Measurements from ENCODE around the gene SHANK1.

The SHANK1 gene

DNA sequence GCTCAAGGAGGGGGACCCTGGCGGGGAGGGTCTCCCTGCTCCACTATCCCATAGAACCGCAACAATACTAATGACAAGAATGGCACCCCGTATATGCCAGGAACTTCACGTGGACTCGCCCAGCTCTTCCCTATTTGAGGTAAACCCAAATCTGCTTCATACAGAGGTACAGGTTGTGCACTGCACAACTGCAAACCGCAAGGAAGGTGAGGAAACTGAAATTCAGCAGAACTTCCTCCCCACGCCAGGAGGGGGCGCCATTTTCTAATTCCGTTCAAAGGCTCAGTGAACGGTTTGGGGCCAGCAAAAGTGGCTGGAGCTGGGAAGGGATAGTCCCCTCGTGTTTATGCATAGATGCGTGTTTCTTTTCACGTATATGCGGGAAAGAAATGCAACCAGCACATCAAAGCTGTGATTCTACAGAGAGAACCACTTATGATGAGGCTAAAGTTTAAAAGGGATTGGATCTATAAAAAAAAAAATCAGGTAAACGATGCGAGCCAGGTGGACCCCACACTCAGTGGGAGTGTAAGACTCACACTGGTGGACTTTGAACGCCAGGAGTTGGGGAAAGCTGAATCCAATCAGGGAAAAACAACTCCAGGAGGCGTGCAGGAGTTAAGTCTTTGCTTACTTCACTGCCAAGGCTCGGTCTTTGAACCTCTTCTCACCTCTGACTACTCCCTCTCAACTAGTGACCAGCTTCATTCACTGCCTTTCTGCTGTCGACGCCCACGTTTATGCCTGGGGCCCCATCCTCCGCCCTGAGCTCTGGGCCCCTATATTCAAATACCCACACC is 50.1 kb downstream of the SHANK1 start:
- no peak overlapping the region for H3K4me3 ChIP-seq (ENCODE audit: severe bottlenecking)
- peak; percentile 65 for TF ChIP-seq CTCF (IDR thresholded peaks at IDR 0.05; ENCODE audit: poor library complexity, severe bottlenecking)
- peaks cover 72% of the 10 kb centered on the region for H3K27me3 ChIP-seq (ENCODE audit: insufficient read depth, poor library complexity, severe bottlenecking)
- H3K9me3 ChIP-seq (ENCODE audit: severe bottlenecking), result peaks cover 3% of the 10 kb centered on the region
- ATAC-seq (ENCODE audit: low read depth) (no peak), DNase-seq (ENCODE audit: low spot score) (no peak)
- H3K4me1 ChIP-seq (ENCODE audit: insufficient read depth, poor library complexity, severe bottlenecking), result no peaks in the 10 kb centered on the region
- no peaks in the 10 kb centered on the region for H3K36me3 ChIP-seq (ENCODE audit: low read depth)
- no peak overlapping the region for H3K27ac ChIP-seq (ENCODE audit: poor library complexity, severe bottlenecking)

- H3K36me3 ChIP-seq (ENCODE audit: low read depth), result no peaks in the 10 kb centered on the region
- ATAC-seq (ENCODE audit: low read depth) (no peak), DNase-seq (ENCODE audit: low spot score) (no peak)
- no peak for TF ChIP-seq CTCF (IDR thresholded peaks at IDR 0.05; ENCODE audit: poor library complexity, severe bottlenecking)
- H3K9me3 ChIP-seq (ENCODE audit: severe bottlenecking), result peaks cover 3% of the 10 kb centered on the region
- H3K4me3 ChIP-seq (ENCODE audit: severe bottlenecking), result no peak overlapping the region
- H3K27ac ChIP-seq (ENCODE audit: poor library complexity, severe bottlenecking), result no peak overlapping the region
- peaks cover 72% of the 10 kb centered on the region for H3K27me3 ChIP-seq (ENCODE audit: insufficient read depth, poor library complexity, severe bottlenecking)
- H3K4me1 ChIP-seq (ENCODE audit: insufficient read depth, poor library complexity, severe bottlenecking), result no peaks in the 10 kb centered on the region
These were observed 50.7 kb downstream of the SHANK1 start for GRCh38 chr19:50668879-50669278.

DNA sequence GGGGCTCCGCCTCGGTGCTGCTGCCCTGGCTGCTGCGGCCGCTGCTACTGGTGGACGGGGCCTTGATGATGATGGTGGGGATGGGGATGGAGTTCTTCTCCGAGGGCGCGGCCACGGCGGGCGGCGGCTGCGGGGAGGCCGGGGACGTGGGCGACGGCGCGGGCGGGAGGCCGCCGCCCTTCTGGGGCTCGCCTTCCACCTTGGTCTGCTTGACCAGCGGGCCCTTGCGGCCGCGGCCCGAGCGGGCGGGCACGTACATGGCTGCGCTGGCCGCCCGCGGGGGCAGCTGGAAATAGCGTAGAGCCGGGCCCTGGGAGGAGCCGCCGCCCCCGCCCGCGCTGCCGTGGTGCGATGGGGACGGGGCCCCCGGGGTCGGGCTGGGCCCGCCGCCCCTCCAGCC is 51.2 kb downstream of the SHANK1 start:
- Histone ChIP-seq H3K9me3 (ENCODE audit: severe bottlenecking) (peaks cover 3% of the 10 kb centered on the region), H3K36me3 (ENCODE audit: low read depth) (no peaks in the 10 kb centered on the region), H3K27me3 (ENCODE audit: insufficient read depth, poor library complexity, severe bottlenecking) (peaks cover 71% of the 10 kb centered on the region), H3K4me1 (ENCODE audit: insufficient read depth, poor library complexity, severe bottlenecking) (no peaks in the 10 kb centered on the region), H3K27ac (ENCODE audit: poor library complexity, severe bottlenecking) (no peak overlapping the region), H3K4me3 (ENCODE audit: severe bottlenecking) (no peak overlapping the region)
- no peak for DNase-seq (ENCODE audit: low spot score)
- ATAC-seq (ENCODE audit: low read depth), result no peak
- TF ChIP-seq CTCF (IDR thresholded peaks at IDR 0.05; ENCODE audit: poor library complexity, severe bottlenecking), result no peak

DNA sequence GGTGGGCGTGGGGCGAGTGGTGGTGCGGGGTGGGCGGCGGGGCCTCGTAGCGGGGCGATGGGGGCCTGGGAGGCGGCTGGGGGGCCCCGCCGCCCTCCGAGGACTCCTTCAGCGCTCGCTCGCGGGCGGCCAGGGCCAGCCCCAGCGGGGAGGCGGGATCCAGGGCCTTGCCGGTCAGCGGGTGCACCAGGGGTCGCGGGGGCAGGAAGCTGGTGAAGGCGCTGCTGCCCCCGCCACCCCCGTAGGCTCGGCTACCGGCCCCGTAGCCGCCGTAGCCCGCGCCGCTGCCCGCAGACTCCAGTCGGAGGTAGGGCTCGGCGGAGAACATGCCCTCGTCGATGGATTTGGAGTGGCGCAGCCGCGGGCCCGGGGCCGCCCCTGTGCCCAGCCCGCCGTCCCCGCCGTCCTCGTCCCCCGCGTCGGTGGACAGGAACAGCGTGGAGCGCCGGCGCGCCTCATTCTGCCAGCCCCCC is 51.8 kb downstream of the SHANK1 start:
- Histone ChIP-seq H3K4me3 (ENCODE audit: severe bottlenecking) (no peak overlapping the region), H3K27me3 (ENCODE audit: insufficient read depth, poor library complexity, severe bottlenecking) (peaks cover 68% of the 10 kb centered on the region), H3K9me3 (ENCODE audit: severe bottlenecking) (peaks cover 3% of the 10 kb centered on the region), H3K36me3 (ENCODE audit: low read depth) (no peaks in the 10 kb centered on the region), H3K27ac (ENCODE audit: poor library complexity, severe bottlenecking) (no peak overlapping the region), H3K4me1 (ENCODE audit: insufficient read depth, poor library complexity, severe bottlenecking) (no peaks in the 10 kb centered on the region)
- TF ChIP-seq CTCF (IDR thresholded peaks at IDR 0.05; ENCODE audit: poor library complexity, severe bottlenecking), result no peak
- ATAC-seq (ENCODE audit: low read depth) (no peak), DNase-seq (ENCODE audit: low spot score) (no peak)

DNA sequence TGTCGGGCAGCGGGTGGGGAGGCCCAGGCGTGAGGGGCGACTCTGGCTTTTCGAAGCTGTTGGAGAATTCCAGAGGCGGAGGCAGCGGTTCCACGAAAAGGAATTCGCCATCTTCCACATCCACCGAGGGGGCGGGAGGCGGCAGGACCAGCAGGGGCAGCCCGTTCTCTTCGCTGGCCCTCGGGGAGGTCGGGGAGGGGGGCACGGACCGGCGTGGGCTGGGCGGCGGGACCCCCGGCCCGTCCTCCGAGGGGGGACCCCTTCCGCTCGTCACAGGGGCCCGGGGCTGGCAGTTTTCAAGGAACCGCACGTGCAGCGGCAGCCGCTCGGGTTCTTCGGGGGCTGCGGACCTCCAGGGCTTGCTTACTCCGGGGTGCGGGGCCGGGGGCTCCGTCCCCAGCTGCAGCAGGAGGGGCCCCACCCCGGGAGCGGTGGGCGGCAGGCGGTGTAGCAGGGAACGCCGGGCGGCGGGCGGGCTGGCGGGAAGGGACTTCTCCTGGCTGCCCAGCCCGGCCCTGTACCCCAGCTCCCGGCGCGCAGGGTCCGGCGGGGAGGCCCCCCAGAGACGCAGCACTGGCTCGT is 52.3 kb downstream of the SHANK1 start:
- no peak for ATAC-seq (ENCODE audit: low read depth)
- Histone ChIP-seq H3K4me3 (ENCODE audit: severe bottlenecking) (no peak overlapping the region), H3K27me3 (ENCODE audit: insufficient read depth, poor library complexity, severe bottlenecking) (peaks cover 68% of the 10 kb centered on the region)

More for the DNA sequence above, 52.3 kb downstream of the SHANK1 start:
- peaks cover 3% of the 10 kb centered on the region for H3K9me3 ChIP-seq (ENCODE audit: severe bottlenecking)
- no peak for TF ChIP-seq CTCF (IDR thresholded peaks at IDR 0.05; ENCODE audit: poor library complexity, severe bottlenecking)
- DNase-seq (ENCODE audit: low spot score), result no peak
- H3K4me1 ChIP-seq (ENCODE audit: insufficient read depth, poor library complexity, severe bottlenecking), result no peaks in the 10 kb centered on the region
- H3K27ac ChIP-seq (ENCODE audit: poor library complexity, severe bottlenecking), result no peak overlapping the region
- H3K36me3 ChIP-seq (ENCODE audit: low read depth), result no peaks in the 10 kb centered on the region

All from RWPE2 (cell line).